GM12874 (cell line): ENCODE data around the gene PPIL4.

ENCODE experiments used
- CTCF ChIP-seq: IDR thresholded peaks from 2 replicates; pipeline ENCODE4 v1.5.1; 2011; ENCODE audit warnings: low read depth, mild to moderate bottlenecking, control low read depth, low read length, moderate library complexity; ENCODE audit not compliant: insufficient read depth

PPIL4 gene

GRCh38 chr6:149472241-149472640 lies 73.6 kb downstream of the PPIL4 start:
- no peak for TF ChIP-seq CTCF

- no peak for TF ChIP-seq CTCF
Observed at GRCh38 chr6:149471801-149472200, 74.0 kb downstream of the PPIL4 start.

GRCh38 chr6:149470948-149471347 lies 74.9 kb downstream of the PPIL4 start:
- no peak for TF ChIP-seq CTCF

- TF ChIP-seq CTCF, result no peak
Observed at GRCh38 chr6:149468179-149468578, 77.7 kb downstream of the PPIL4 start.

- TF ChIP-seq CTCF, result no peak
Observed at GRCh38 chr6:149467265-149467664, 78.6 kb downstream of the PPIL4 start.

- no peak for TF ChIP-seq CTCF
Observed at GRCh38 chr6:149464411-149464810, 81.4 kb downstream of the PPIL4 start.

- TF ChIP-seq CTCF, result no peak
Observed at GRCh38 chr6:149463781-149464180, 82.1 kb downstream of the PPIL4 start.

- no peak for TF ChIP-seq CTCF
Observed at GRCh38 chr6:149461670-149462069, 84.2 kb downstream of the PPIL4 start.
